Skin epidermis (tissue), 12 donors: ENCODE measurements around the gene BTBD3.

ENCODE experiments used
- H3K27ac ChIP-seq, 21 experiments: fragments of 200-600 bp; sonication (generic) in 11 of 21; one replicate each; pipeline ENCODE4 v1.5.0; 2020; ENCODE audit warnings: mild to moderate bottlenecking in 3 of 21, inconsistent platforms in 2 of 21, moderate library complexity in 2 of 21
- H3K4me3 ChIP-seq, 7 experiments: fragments of 200-600 bp; sonication (generic) in 2 of 7; one replicate each; pipeline ENCODE4 v1.5.0; 2020; ENCODE audit warnings: inconsistent platforms in 2 of 7, mild to moderate bottlenecking in 2 of 7, moderate library complexity in 1 of 7

Gene BTBD3

GRCh38 chr20:11912013-11912658, 5.6 kb upstream of the BTBD3 start:
- Histone ChIP-seq H3K27ac (no peak overlapping the region), H3K4me3 (no peak overlapping the region)

- peak overlapping the region in 5 of 21 experiments; percentile 12 to 57 (median 35) for H3K27ac ChIP-seq
- no peak overlapping the region for H3K4me3 ChIP-seq
Observed at GRCh38 chr20:11912659-11913415, 4.9 kb upstream of the BTBD3 start.

DNA sequence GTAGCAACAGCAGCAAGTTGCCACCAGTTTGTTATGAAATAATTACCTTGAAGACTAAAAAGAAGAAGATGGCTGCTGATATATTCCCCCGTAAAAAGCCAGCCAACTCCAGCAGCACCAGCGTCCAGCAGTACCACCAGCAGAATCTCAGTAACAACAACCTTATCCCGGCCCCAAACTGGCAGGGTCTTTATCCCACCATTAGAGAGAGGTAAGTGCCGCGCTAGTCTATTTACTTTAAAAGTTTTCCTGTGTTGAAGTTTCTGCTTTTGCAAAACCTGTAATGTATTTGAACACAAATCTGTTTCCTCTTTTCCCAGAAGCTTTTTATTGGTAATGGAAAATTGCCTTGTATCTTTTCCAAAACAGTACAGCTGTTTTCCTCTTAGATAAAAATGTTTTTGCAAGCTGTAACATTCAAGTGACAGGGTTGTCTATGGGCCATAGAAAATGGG, 725 bp downstream of the BTBD3 start:
- Histone ChIP-seq H3K4me3 (peak overlapping the region in 4 of 7 experiments; percentile 5 to 21 (median 14)), H3K27ac (peak overlapping the region in 10 of 21 experiments; percentile 7 to 73 (median 35))

DNA sequence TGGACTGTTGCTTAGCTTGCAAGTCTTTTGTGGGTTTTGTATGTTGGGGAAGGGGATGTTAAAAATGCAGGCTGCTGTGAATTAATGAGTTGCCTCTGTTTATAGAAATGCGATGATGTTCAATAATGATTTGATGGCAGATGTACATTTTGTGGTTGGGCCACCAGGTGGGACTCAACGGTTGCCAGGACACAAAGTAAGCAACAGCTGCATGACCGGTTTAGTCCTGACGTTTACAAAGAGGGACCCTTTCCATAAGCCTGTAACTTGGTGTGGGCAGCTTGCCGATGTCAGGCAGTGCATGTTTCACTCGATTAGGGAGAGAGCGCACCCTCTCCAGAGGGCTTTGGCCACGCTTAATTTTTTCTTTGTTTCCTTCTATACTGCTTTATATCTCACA, 1.3 kb downstream of the BTBD3 start:
- H3K27ac ChIP-seq, result peak overlapping the region in 2 of 21 experiments; percentile 11 to 39
- peak overlapping the region in 2 of 7 experiments; percentile 15 to 21 for H3K4me3 ChIP-seq

DNA sequence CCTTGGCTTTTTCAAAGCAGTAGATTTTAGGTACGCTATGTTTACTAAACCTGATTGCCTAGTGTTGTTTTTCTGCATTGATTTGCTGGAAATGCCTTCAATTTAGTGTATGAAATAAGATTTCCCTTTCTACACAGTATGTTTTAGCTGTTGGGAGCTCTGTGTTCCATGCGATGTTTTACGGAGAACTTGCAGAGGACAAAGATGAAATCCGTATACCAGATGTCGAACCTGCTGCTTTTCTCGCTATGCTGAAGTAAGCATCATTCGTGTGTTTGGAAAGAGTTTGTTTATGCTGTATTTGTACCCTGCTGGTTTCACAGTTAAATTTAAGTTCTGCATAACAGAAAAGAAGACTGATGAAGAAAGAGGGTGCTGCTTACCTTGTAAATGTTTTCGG, 1.9 kb downstream of the BTBD3 start:
- Histone ChIP-seq H3K4me3 (peak overlapping the region in 1 of 7 experiments; percentile 21), H3K27ac (peak overlapping the region in 2 of 21 experiments; percentile 11 to 39)

GRCh38 chr20:11920083-11920482, 2.4 kb downstream of the BTBD3 start:
- no peak overlapping the region for H3K4me3 ChIP-seq
- no peak overlapping the region for H3K27ac ChIP-seq

- no peak overlapping the region for H3K4me3 ChIP-seq
Observed at GRCh38 chr20:11921321-11921720, 3.6 kb downstream of the BTBD3 start.

DNA sequence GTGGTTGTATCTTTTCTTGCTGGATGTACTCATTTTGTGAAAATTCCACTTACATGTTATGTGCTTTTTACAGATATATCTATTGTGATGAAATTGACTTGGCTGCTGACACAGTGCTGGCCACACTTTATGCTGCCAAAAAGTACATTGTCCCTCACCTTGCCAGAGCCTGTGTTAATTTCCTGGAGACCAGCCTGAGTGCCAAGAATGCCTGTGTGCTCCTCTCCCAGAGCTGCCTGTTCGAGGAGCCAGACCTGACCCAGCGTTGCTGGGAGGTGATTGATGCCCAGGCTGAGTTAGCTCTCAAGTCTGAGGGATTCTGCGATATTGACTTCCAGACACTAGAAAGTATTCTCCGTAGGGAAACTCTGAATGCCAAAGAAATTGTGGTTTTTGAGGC, 4.9 kb downstream of the BTBD3 start:
- H3K4me3 ChIP-seq, result no peak overlapping the region

More at GRCh38 chr20:11921321-11921720, 3.6 kb downstream of the BTBD3 start:
- H3K27ac ChIP-seq, result no peak overlapping the region

DNA sequence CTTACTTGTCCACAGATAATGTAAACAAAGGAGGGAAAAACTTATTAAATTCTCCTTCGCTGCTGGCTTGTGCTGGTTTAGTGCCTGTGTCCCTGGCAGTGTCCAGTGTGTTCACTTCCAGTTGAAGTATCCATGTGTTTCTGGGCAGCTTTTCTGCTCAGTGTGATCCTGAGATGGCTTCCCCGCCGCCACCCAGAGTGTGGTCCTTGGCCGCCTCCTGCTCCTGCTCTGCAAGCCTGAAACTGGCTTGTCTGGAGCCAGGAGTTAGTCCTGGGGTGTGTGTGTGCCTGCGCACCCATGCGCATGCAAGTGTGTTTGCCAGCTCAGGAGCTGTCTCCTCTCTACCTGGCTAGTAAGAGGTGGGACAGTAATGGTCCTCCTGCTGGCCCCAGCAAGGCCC, 7.2 kb downstream of the BTBD3 start:
- Histone ChIP-seq H3K4me3 (no peak overlapping the region), H3K27ac (no peak overlapping the region)

More for the DNA sequence above, 4.9 kb downstream of the BTBD3 start:
- H3K27ac ChIP-seq, result no peak overlapping the region

DNA sequence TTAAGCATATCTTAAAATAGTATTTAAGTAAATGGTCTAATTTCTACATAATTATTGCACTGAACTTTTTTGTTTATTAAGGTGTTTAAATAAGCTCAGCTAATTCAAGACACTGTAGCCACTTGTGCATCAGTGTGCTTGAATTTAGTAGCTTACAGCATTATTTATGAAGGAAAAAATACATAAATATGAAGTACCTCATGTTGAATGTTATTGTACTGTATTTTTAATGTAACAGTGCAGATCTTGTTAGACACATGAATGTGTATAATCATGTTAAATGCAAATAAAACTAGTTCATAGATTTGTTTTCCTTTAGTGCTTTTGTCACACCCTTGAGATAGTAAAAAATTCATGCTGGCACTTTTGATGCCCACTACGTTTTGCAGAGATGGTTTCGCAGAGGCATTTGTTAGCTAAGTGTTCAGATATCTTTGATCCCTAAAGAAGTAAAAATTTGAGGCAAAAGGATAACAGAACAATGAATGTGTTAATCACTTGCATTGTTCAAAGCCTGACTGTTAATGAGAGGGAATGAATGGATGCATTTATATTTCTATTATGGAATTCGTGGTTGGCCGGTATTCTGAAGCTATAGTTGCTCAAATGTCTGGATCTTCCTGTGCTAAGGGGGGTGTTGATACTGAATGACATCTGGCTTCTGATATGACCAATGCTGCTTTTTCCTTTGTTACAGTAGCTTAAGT, 8.8 kb downstream of the BTBD3 start:
- H3K4me3 ChIP-seq, result no peak overlapping the region

GRCh38 chr20:11929947-11930346, 12.3 kb downstream of the BTBD3 start:
- no peak overlapping the region for H3K4me3 ChIP-seq
- no peak overlapping the region for H3K27ac ChIP-seq

More for the DNA sequence above, 8.8 kb downstream of the BTBD3 start:
- H3K27ac ChIP-seq, result no peak overlapping the region

DNA sequence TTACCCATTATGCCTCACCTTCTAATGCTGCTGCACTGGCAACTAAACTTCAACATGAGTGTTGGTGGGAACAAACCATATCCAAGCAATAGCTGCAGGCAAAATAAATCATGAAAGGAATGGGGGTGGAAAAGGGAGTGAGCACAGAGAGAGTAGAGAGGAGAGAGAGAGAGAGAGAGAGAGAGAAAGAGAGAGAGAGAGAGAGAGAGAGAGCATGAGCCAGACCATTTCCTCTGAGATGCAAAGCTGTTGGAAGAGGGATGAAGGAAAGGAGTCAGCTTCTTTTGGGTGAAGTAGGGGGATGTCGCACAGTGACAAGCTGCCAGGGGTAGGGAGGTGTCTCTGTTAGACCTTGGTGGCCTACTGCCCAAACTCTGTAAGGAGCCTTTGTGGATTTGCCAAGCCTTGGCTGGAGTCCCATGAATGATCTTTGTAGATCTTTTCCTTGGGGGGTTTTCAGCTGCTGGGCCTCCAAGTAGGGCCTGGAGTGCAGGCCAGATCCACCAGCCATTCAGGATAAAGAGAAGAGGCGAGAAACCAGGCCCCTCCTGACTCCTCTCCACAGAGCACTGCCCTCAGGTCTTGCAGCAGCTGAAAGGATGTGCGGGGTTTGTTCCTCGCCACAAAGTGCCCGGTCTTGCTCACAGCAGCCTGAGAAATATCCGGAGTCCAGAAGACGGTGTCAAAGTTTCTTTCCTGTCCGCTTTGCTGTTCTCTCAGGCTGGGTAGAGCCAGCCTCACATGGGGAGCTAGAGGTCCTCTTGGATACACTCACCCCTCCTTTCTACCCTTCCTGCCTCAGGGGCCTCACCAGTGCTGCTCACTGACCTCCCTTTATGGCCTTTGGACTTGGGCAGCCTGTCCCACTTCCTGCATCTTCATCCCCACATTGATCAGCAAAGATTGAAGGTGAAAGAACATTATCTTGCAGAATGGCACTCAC, 17.8 kb downstream of the BTBD3 start:
- no peak overlapping the region for H3K4me3 ChIP-seq
- H3K27ac ChIP-seq, result no peak overlapping the region

GRCh38 chr20:11936157-11936556, 18.5 kb downstream of the BTBD3 start:
- H3K4me3 ChIP-seq, result no peak overlapping the region
- H3K27ac ChIP-seq, result no peak overlapping the region

DNA sequence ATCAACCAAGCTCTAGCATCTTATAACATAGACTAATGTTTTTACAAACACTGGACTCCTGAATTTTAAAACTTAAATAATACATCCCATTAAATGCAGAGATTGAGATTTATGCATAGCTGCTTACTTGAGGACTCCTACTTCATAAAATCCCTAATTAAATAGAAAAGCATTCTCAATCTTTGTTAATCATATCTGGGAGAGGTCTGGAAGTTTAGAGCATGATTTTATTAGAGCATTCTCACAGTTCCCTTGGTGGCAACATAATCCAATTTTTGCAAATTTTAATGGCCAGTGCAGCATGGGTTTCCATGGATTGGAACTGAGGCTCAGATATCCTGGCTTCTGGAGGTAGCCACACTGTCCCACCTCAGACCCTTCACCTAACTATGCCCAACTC, 19.5 kb downstream of the BTBD3 start:
- H3K4me3 ChIP-seq, result no peak overlapping the region

DNA sequence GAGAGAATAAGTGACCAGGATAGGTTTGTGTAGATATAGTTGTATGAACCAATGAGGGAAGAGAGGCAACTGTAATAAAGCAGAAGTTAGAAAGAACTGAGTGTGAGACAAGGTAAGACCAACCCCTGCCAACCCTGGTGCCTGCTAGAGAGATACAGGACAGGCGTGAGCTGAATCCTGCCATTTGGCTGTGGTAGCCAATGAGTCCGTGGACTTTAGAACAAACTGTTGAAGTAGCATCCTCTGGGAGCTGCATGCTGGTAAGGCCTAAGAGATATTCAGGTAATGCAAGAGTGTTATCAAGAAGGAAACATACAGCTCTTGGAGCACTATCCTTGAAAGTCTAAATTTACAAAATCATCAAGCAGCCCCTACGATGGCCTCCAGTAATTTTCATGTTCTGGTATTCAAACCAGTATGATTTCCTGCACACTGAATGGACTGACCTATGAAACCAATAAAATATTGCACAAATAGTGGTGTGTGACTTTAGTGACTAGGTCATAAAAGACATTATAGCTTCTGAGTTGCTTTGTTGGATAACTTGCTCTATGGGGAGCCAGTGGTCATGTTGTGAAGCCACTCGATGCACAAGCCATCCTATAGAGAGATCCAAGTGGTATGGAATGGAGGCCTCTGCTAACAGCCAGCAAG, 24.0 kb downstream of the BTBD3 start:
- Histone ChIP-seq H3K27ac (no peak overlapping the region), H3K4me3 (no peak overlapping the region)

More for the DNA sequence above, 19.5 kb downstream of the BTBD3 start:
- no peak overlapping the region for H3K27ac ChIP-seq

- no peak overlapping the region for H3K4me3 ChIP-seq
- H3K27ac ChIP-seq, result no peak overlapping the region
Observed at GRCh38 chr20:11943778-11944177, 26.1 kb downstream of the BTBD3 start.

DNA sequence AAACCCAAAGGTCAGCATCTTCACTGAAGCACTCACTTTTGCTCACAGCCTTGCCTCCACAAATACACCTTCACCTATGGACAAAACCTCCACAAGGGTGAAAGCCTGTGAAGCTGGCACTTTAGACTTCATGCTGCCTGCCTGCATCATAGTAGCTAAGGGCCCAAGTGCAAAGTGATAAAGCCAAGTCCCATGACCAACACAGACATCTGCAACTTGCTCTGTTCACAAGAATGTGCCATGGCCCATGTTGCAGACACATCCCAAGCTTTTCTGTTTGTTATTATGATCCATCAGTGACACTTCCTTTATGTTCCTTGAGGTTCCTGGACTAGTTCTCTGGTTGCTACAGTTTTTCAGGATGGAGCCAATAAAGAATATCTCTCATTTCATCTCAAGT, 31.1 kb downstream of the BTBD3 start:
- no peak overlapping the region for H3K27ac ChIP-seq
- H3K4me3 ChIP-seq, result no peak overlapping the region

DNA sequence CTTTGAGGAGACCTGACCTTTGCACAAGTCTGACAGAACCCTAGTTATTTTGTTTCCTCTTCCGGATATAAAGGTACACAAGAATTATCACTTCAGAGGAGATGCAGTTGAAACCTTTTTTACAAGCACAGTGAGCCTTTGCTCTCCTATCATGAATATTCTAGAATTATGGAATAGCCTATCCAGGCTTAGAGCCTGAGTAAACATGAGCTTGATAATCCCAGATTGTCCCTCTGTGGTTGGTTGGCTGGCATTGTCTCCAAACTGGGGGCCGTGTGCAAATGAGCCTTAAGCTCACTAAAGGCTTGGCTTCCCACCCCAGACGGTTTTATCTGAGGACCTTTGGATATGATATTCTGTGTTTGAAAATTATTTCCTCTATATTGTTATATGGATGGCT, 32.0 kb downstream of the BTBD3 start:
- H3K4me3 ChIP-seq, result no peak overlapping the region
- no peak overlapping the region for H3K27ac ChIP-seq

GRCh38 chr20:11951696-11952095, 34.0 kb downstream of the BTBD3 start:
- H3K4me3 ChIP-seq, result no peak overlapping the region
- no peak overlapping the region for H3K27ac ChIP-seq
